GM21390 (cell line): ENCODE results near the gene UQCR11.
"Not testable (repeated sequence)": the region's sequence is repeated elsewhere in the genome, so short reads cannot be mapped to it uniquely, and the experiment has no call there.

ENCODE experiments used
- ATAC-seq: cut with Tn5 transposase; IDR thresholded peaks from one replicate; pipeline ENCODE4 v1.9.1; 2021; ENCODE audit not compliant: unreplicated experiment

The UQCR11 gene

GRCh38 chr19:1605236-1606137 lies at the start of gene UQCR11:
TSS of gene UQCR11 (minus strand) at chr19:1605462. CDS start at chr19:1605409, 53 bp downstream.
- peak; percentile 83 for ATAC-seq

DNA sequence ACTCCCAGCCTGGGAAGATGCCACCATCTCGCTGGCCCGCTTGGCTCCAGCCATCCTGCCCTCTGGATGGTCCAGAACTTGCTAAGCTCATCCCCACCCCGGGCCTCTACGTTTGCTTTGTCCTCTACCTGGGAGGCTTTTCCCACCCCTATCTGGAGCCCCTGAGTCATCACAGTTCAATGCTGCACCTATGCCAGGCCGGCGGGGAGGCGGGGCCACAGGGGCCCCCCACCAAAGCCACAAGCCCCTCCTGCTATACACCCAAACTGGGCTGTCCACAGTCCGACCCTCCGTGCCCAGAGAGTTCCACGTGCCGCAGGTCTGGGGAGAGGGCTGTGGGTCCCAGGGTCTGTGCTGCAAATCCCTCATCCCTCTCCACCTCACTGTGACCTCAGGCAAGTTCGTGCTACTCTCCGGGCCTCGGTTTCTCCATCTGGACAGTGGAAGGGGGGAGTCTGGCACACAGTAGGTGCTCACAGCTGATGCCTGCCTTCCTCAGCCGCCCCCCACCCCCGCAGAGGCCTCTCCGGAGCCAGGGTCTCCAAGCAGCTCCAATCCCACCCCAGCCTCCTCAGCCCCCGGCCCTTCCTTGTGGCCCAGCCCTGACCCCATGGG lies 49.0 kb upstream of the UQCR11 start:
- ATAC-seq = no peak

DNA sequence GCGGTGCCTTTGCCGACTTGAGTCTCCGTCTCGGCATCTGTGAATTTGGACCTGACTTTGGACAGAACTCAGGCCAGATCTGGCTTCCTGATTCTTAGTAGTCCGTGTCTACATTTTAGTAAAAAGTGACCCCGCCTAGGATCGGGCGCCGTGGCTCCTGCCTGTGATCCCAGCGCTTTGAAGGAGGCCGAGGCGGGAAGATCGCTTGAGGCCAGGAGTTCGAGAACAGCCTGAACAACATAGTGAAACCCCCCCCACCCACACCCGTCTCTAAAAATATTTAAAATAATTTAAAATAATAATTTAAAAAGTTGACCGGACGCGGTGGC lies 48.0 kb upstream of the UQCR11 start:
- no peak for ATAC-seq

DNA sequence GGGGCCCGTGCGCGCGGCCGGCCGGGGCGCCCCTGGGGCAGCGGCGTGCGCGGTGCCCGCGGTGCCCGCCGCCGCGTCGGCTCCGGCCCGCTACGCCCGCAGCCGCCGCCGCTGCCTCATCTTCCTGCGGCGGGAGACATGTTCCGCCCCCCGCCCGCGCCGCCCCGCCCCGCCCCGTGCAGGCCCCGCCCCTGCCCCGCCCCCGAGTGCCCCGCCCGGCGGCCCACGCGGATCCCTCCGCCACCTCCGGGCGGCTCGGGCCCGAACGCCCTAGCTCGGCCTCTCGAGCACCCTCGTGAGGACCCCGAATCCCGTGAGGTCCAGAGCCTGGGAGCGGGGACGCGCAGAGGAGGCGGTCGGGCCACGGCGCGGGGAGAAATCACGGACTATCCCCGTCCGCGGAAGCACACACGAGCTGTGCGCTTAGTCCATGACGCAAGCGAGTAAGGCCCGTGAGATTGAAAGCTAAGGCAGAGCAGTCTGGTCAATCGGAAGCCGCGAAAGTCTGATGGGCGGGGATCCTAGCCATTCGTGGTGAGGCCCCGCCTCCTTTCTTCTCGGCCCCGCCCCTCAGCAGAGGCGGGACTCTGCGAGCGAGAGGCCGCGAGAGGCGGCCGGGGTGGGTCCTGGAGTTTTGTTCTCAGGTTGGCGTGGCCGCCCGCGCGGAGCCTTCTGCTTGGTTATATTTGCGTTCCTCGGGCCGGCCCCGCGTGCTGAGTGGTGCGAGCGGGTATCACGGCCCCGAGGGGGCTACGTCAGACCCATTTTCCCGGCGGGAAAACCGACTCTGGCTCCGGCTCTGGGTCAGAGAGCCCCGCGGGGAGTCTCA lies 47.4 kb upstream of the UQCR11 start, which contains the start of gene TCF3:
TCF3 (minus strand) TSS at position 145 of the 829 bp plus-strand sequence. CDS start 2,367 bp downstream, outside the sequence.
- ATAC-seq = peak; percentile 52

- ATAC-seq = no peak
Measured at GRCh38 chr19:1651568-1652291, 46.5 kb upstream of the UQCR11 start.

- ATAC-seq = no peak
Measured at GRCh38 chr19:1650650-1651567, 45.6 kb upstream of the UQCR11 start.

DNA sequence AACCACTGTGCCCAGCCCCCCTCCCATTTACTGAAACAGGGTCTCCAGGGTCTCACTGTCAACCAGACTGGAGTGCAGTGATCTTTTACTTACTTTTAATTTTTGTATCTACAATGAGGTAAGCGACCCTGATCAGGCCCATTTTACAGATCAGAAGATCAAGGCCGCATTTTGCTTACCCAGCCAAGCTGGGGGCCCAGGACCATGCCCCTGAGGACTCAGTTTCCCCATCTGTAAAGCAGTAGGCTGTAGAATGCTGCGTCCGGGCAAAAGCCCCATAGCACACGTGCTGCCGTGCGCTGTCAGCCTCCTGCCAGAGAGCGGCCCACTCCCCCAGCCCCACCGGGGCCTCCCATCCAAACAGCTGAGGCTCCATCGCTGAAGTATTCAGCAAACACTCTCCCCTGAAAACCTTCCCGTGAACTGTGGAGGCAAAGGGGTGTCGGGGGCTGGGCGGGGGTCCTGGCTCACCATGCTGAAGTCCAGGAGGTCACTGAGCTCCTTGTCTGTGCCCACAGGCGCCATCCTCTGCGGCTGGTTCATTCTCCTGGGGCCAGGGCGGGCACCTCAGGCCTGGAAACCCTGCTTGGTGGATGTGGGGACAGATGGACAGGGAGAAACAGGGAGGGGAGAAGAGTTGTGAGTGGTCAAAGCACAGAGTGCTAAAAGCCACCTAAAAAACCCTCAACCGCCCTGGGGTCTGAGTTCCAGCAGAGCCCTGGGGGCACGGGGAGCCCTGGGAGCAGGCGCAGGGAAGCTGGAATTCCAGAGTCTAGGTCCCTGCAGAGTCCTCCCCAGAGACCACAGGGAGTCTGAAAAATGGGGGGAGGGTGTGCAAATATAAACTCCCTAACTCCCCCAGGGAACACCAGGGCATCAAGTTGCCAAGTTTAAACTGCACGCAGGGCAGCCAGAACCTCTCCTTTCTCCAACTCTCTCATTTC lies 44.7 kb upstream of the UQCR11 start:
- ATAC-seq = no peak

- ATAC-seq = peak; percentile 6
Measured at GRCh38 chr19:1648920-1649541, 43.8 kb upstream of the UQCR11 start.

DNA sequence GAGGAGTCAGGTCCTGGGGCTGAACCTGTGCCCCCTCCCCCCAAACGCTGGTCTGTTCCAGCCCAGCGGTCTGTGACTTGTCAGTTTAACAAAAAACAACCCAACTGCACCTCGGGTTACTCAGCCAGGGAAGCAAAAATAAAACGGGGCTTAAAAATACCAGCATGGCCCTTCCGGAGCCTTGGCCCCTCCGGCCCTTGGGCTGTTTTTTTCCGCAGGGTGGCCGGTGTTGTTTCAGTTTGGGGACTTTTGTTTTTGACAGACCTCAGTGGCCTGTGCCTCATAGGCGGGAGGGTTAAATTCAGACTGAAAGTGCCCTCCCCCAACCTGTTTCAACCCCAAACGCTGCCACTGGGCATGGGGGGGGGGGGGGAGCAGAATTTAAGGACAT lies 43.2 kb upstream of the UQCR11 start:
- ATAC-seq = peak; percentile 27

GRCh38 chr19:1647501-1648458 lies 42.5 kb upstream of the UQCR11 start:
- ATAC-seq = no peak

DNA sequence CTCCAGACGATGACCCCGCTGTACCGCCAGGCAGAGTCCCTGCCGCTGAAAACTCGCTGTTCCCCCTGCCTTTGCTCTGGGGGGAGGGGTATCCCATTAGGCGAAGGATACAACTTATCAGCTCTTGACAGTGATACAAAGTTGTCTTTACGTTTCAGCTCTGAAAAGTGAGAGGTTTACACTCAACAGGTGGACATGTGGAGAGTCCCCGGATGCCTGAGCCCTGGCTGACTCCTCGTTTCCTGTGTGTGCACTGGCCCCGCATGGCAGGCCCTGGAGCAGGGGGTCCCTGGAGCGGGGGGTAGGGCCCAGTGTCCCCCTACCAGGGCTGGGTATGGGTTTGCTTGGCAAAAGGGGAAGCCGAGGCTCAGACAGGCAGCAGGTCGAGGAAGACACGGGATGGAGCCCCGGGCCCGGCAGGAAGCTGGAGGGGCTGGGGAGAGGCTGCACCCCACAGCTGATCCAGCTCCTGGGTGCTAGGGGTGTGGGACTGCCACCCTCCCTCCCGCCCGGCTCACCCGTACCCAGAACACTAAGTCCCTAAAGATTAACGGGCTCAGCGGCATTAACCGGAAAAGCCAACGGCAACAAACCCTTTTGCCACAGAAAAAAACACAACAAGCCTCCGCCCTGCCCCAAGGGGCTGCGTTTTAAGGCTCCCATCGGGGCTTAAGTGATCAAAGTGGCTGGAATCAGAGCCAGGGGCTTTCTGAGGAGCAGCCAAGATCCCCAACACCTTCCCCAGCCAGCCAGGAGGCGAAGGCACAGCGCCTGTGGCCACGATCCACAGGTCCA lies 41.6 kb upstream of the UQCR11 start:
- ATAC-seq = no peak

- ATAC-seq = no peak
Measured at GRCh38 chr19:1646149-1646548, 40.9 kb upstream of the UQCR11 start.

DNA sequence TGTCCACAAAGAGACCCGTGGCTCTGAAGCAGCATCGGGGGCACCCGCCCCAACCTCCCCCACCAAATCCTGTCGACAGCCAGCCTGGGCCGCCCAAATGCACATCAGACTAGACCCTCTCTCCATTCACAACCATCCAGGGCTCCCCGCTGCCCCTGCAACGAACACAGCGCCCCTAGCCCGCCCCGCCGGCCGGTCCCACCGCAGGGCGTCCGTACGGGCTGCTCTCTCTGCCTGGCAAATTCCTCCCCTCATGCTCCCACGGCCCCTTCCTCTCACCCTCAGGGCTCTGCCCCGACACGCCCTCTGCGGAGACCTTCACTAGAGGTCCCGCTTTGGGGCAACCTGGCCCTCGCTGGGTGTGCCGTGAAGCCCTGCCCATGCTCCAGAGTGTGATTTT lies 40.0 kb upstream of the UQCR11 start:
- no peak for ATAC-seq

DNA sequence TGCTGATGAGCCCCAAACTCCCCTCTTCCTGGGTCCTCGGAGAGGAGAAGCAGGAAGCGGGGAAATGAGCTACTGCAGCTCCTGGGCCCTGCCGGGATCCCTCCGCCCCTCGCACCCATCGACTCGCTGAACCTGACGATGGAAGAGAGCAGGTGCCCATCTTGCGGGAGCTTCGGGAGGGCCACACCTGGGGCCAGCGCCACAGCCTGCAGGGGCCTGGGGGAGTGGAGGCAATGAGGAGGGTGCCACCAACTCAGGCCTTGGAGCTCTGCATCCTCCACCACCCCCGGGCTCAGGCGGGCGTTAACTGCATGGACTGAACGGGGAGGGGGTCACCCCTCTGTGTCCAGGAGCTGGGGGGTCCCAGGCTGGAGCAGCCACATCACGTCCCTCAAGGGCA lies 38.8 kb upstream of the UQCR11 start:
- ATAC-seq = no peak

DNA sequence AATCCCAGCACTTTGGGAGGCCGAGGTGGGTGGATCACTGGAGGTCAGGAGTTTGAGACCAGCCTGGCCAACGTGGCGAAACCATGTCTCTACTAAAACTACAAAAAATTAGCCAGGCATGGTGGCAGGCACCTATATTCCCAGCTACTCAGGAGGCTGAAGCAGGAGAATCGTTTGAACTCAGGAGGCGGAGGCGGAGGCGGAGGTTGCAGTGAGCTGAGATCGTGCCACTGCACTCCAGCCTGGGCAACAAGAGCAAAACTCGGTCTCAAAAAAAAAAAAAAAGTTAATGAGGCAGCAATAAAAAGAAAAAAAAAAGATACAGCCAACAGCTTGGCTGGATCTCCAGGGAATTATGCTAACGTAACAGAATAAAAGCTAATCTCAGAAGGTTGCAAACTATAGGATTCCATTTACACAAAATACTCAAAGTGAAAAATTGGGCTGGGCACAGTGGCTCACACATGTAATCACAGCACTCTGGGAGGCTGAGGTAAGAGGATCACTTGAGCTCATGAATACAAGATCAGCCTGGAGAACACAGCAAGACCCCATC lies 35.7 kb upstream of the UQCR11 start:
- ATAC-seq = not testable (repeated sequence)
